Thyroid gland (tissue), 4 donors: ENCODE data around the gene PCBP3.

Source experiments
- CTCF ChIP-seq, 6 experiments: fragments of 200-600 bp in 3 of 6; fragments of 450-650 bp in 3 of 6; sonication (generic) in 3 of 6; IDR thresholded peaks; one replicate each; pipeline ENCODE4 v1.5.1; 2016 to 2019; ENCODE audit warnings: antibody characterized with exemption in 6 of 6, mild to moderate bottlenecking in 2 of 6, inconsistent platforms in 1 of 6, moderate library complexity in 1 of 6
- POLR2A ChIP-seq, 2 donors: fragments of 450-650 bp; IDR thresholded peaks; one replicate each; pipeline ENCODE4 v1.6.1; 2017; ENCODE audit warnings: antibody characterized with exemption in 2 of 2, mild to moderate bottlenecking in 2 of 2, moderate library complexity in 1 of 2

GRCh38 chr21:45986316-45987051 is 343.0 kb downstream of the PCBP3 start:
- TF ChIP-seq CTCF (IDR thresholded peaks at IDR 0.05) (no peak), POLR2A (IDR thresholded peaks at IDR 0.05) (no peak)
